GM18508 (cell line): ENCODE results near the gene IL18RAP.

Experiments
- ATAC-seq: cut with Tn5 transposase; IDR thresholded peaks from one replicate; pipeline ENCODE4 v1.9.1; 2021; ENCODE audit warnings: moderate number of reproducible peaks; ENCODE audit not compliant: insufficient read depth, unreplicated experiment

The IL18RAP gene, protein sequence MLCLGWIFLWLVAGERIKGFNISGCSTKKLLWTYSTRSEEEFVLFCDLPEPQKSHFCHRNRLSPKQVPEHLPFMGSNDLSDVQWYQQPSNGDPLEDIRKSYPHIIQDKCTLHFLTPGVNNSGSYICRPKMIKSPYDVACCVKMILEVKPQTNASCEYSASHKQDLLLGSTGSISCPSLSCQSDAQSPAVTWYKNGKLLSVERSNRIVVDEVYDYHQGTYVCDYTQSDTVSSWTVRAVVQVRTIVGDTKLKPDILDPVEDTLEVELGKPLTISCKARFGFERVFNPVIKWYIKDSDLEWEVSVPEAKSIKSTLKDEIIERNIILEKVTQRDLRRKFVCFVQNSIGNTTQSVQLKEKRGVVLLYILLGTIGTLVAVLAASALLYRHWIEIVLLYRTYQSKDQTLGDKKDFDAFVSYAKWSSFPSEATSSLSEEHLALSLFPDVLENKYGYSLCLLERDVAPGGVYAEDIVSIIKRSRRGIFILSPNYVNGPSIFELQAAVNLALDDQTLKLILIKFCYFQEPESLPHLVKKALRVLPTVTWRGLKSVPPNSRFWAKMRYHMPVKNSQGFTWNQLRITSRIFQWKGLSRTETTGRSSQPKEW

GRCh38 chr2:102422910-102423309, at the start of gene IL18RAP:
Gene IL18RAP (plus strand): TSS chr2:102423160. CDS start chr2:102423278, 118 bp downstream.
- no peak for ATAC-seq

DNA sequence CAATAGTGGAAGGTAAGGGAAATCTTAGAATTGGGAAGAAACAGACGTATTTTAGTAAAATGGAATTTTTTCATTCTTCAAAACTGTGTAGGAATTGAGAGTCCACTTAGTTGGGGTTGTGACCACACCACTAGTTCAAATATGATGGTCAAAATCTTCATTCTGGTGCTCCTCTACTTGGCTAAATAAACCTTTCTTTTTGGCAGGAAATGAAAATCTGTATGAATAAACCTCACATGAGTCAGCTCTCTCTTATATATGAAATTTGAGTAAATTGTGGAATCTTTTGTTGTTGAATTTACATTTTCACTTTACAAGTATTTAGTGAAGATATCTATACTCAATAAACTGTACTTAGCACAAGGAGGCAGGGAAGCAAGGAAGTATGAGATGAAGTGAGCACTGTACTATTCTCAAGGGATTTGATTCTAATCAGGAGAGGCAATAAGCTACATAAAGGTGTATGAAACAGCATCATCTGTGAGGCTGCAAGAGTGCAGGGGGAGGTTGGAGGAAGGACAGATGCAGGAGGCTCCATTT, 46.8 kb upstream of the IL18RAP start:
- no peak for ATAC-seq

DNA sequence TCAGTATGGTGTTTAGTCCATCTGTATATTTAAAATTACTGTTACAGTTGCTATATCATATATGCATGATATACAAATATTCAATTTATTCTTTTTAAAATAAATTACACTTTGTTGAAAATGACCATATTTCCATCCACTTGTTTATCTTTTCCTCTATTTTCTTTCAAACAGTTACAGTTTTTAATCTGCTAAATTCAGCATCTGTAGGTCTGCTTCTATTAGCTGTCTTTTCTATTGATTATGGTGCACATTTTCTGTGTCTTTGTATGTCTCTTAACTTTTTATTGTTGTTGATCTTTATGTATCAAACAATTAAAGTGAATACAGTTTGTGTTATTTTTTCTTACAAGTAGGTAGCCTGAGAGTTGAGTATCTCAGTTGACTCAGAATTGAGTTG, 39.2 kb upstream of the IL18RAP start:
- ATAC-seq, result no peak

DNA sequence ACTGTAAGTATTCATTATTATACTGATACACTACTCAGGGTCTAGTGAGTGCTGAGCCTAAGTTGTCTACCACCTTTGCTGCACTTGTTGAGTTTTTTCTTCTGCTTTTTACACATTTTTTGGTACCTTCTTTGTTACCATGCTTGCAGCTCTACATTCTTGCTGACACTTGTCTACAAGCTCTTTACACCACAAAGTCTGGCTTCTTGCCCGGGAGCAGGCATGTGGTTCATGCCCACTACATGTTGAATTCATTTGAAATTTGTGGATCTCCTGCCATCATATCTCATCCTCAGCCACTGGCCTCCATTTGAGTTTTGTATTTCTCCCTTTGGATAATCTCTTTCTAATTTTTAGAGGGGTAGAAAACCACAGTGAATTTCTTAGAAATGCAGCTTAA, 37.4 kb upstream of the IL18RAP start:
- ATAC-seq, result no peak

GRCh38 chr2:102386004-102386403, 37.0 kb upstream of the IL18RAP start:
- ATAC-seq, result no peak

- no peak for ATAC-seq
Measured at GRCh38 chr2:102386867-102387541, 36.0 kb upstream of the IL18RAP start.

- ATAC-seq, result no peak
Measured at GRCh38 chr2:102387763-102388546, 35.0 kb upstream of the IL18RAP start.

- ATAC-seq, result no peak
Measured at GRCh38 chr2:102391565-102391964, 31.4 kb upstream of the IL18RAP start.

GRCh38 chr2:102392096-102392495, 30.9 kb upstream of the IL18RAP start:
- ATAC-seq, result no peak

GRCh38 chr2:102392942-102393341, 30.0 kb upstream of the IL18RAP start:
- ATAC-seq, result no peak

DNA sequence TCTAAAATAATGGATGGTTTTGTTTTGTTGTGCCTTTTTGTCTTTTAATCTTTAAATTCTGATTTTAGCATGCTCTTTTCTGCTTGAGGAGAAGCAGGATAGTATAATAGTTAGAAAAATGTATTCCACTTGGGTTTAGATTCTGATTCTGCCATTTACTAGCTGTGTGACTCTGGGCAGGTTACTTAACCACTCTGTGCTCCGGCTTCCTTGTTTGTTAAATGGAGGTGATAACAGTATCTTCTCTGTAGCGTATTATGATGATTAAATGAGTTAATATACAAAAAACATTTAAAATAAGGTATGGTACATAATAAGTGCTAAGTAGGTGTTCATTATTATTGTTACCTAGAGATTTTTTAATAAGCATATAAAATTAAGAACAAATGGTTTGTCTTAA, 26.9 kb upstream of the IL18RAP start:
- no peak for ATAC-seq

DNA sequence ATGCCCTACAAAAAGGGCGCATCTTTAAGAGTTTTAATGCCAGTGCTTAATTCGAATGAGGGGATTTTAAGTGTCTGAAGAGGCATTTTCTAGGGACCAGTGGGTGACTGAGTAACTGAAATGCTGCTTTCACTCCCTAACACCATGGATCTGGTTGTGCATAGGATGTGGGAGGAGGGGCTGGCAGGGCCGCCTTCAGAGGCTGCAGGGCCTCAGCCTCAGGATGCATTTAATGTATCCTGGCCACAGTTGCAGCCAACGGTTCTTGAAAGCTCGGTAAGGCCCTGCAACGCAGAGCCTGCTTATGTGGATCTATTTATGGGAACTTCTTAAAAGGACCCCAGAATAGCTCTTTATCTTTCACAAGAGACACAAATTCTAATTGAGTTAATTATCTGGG, 25.8 kb upstream of the IL18RAP start:
- ATAC-seq, result no peak

GRCh38 chr2:102399499-102400141, 23.3 kb upstream of the IL18RAP start:
- ATAC-seq, result no peak

DNA sequence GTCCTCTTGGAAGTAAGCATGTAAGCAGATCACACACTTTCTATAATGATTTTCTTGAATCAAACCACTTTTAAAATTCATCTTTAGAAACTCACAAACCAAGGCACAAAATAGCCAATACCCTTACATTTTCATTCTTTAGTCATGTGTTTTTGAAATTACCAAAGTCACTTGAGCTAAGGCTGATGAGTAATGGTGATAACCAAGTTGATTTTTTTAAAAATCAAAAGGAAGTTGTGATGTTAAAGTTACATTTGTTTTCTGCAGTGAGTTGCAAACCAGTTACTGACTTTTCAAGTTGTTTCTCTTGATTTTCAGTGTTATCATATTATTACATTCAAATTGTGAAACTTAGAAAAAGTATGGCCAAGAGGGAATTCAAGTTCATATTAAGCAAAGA, 21.5 kb upstream of the IL18RAP start:
- ATAC-seq, result no peak

DNA sequence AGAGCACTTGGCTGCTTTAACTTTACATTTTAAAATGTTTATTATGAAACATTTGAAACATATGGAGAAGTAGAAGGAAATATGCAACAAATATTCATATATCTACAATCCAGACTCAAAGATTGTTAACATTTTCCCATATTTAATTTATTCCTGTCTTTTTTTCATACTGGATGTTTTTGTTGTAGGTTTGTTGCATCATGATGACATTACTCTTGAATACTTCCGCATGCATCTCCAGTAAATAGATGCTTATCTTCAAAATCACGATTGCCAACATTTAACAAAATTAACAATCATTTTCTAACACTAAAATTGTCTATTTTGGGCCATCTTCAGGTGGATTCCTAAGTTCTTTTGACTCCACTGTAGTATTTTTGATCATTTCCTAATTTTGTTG, 21.1 kb upstream of the IL18RAP start:
- no peak for ATAC-seq

DNA sequence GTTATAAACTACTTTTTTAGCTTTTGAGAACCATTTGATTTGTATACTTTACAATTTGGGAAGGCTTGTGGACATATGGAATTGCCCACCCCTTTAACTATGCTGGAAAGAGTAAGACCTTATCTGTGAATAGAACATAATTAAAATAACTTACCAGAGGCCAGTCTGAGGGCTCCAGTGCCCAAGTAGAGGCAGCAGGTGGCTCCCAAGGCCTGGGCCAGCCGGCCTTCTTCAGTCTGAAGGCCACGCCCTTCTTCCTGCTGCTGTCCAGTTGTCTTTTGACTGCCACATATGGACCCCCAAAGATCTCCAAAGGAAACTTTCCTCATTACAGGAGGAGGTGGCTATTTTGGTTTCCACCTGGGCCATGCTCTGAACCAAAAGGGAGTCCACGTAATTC, 12.0 kb upstream of the IL18RAP start:
- ATAC-seq, result no peak

GRCh38 chr2:102412199-102412598, 10.8 kb upstream of the IL18RAP start:
- no peak for ATAC-seq

DNA sequence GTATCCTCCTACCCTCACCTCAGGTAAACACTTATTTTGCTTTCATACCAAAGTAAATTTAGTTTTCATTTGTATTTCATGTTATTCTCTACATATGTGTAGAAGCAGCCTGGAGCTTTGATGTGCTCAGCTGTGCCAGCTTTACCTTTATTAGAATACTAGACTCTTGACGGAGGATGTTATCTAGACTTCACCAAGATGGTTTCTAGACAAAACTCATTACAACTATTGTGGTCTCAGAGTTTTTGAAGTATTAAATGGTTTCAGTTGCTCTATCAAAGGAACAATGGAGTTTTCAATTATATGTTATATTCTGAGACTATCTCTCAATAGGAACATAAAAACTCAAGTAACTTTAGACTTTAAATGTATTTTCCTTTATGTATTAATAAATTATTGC, 5.0 kb upstream of the IL18RAP start:
- peak; percentile 59 for ATAC-seq

GRCh38 chr2:102418421-102418961, 4.5 kb upstream of the IL18RAP start:
- ATAC-seq, result peak; percentile 80

- ATAC-seq, result no peak
Measured at GRCh38 chr2:102420290-102420689, 2.7 kb upstream of the IL18RAP start.
